SK-N-MC (cell line): Measurements from ENCODE around the gene MRPL27.
"Not testable (repeated sequence)": the region's sequence is repeated elsewhere in the genome, so short reads cannot be mapped to it uniquely, and the experiment has no call there.

Experiments used
- DNase-seq: peaks from one replicate; pipeline ENCODE4 v3.0.0-alpha.2; 2011; ENCODE audit warnings: low read depth, low spot score
- H3K27ac ChIP-seq: fragments of 200-600 bp; sonication (generic); 2 replicates; pipeline ENCODE4 v1.5.1; 2016; ENCODE audit warnings: mixed run types
- H3K36me3 ChIP-seq: fragments of 200-600 bp; sonication (generic); 2 replicates; pipeline ENCODE4 v1.6.1; 2017; ENCODE audit warnings: antibody characterized with exemption, low read length, mixed read lengths; ENCODE audit not compliant: insufficient read depth
- H3K4me3 ChIP-seq: fragments of 200-600 bp; sonication (generic); 2 replicates; pipeline ENCODE4 v1.5.1; 2016
- H3K9ac ChIP-seq: fragments of 200-600 bp; sonication (generic); 2 replicates; pipeline ENCODE4 v1.8.0; 2017; ENCODE audit warnings: mixed run types, mixed read lengths; ENCODE audit not compliant: insufficient read length
- H3K9me3 ChIP-seq: fragments of 200-600 bp; sonication (generic); 2 replicates; pipeline ENCODE4 v1.6.1; 2017; ENCODE audit warnings: low read depth, mild to moderate bottlenecking, antibody characterized with exemption, low read length, moderate library complexity, mixed read lengths
- EZH2 ChIP-seq: fragments of 200-600 bp; sonication (generic); IDR thresholded peaks from one replicate; pipeline ENCODE4 v1.6.1; 2017; ENCODE audit warnings: antibody characterized with exemption
- FOXP2 ChIP-seq: optimal IDR thresholded peaks from 2 replicates; pipeline ENCODE3; 2011; ENCODE audit warnings: mild to moderate bottlenecking, moderate library complexity; ENCODE audit not compliant: insufficient read depth; ENCODE audit errors: extremely low read length, control extremely low read depth
- POLR2AphosphoS5 ChIP-seq: IDR thresholded peaks from 2 replicates; pipeline ENCODE4 v1.6.1; 2012; ENCODE audit warnings: mild to moderate bottlenecking, low read depth, low read length, borderline replicate concordance

MRPL27 gene

DNA sequence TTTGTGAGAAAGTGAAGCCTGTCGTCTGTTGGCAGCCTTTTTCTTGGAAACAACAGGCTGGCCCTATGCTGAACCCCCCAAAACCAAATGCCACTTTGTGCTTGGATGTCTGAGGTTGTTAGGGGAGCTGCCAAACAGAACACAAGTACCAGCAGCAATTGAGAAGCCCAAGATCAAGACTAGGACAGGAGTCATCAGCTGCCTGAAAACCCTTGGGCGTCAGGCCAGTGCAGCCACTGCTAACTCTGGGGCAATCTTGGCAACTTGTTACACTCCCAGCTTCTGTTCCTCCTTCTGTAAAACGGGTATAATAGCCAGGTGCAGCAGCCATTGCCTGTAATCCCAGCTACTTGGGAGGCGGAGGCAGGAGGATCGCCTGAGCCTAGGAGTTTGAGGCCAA, 33.6 kb upstream of the MRPL27 start:
- no peak overlapping the region for H3K4me3 ChIP-seq
- H3K36me3 ChIP-seq = no peaks in the 10 kb centered on the region
- no peak for TF ChIP-seq POLR2AphosphoS5
- TF ChIP-seq FOXP2 = no peak
- no peak for TF ChIP-seq EZH2
- no peak for DNase-seq
- H3K9me3 ChIP-seq = no peaks in the 10 kb centered on the region
- no peak overlapping the region for H3K27ac ChIP-seq
- no peak overlapping the region for H3K9ac ChIP-seq

DNA sequence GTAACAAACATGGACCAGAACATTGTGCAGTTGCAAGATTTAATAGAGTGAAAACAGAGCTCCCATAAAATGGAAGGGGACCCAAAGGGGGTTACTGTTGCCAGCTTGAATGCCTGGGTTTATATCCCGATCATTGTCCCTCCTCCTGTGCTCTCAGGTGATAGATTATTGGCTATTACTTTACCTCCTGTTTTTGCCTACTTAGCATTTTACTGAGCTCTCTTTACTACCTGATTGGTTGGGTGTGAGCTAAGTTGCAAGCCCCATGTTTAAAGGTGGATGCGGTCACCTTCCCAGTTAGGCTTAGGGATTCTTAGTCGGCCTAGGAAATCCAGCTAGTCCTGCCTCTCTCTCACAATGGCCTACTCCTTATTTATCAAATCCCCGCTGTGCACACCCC, 32.4 kb upstream of the MRPL27 start:
- not testable (repeated sequence) for DNase-seq, H3K27ac ChIP-seq, H3K4me3 ChIP-seq, H3K36me3 ChIP-seq, H3K9me3 ChIP-seq, H3K9ac ChIP-seq

DNA sequence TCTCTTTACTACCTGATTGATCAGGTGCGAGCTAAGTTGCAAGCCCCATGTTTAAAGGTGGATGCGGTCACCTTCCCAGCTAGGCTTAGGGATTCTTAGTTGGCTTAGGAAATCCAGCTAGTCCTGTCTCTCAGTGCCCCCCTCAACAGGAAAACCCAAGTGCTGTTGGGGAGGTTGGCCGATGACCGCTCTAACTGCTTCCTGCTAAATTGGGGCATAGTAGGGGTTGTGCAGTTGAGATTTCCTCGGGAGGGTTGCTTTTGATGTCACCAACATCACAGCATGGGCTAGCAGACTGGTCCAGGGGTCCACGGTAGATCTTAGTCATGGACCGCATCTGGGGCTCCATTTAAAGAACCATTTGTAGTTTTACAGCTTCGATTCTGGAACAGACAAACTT, 26.6 kb upstream of the MRPL27 start:
- H3K36me3 ChIP-seq, H3K27ac ChIP-seq, H3K4me3 ChIP-seq, H3K9me3 ChIP-seq, H3K9ac ChIP-seq, DNase-seq: not testable (repeated sequence)

DNA sequence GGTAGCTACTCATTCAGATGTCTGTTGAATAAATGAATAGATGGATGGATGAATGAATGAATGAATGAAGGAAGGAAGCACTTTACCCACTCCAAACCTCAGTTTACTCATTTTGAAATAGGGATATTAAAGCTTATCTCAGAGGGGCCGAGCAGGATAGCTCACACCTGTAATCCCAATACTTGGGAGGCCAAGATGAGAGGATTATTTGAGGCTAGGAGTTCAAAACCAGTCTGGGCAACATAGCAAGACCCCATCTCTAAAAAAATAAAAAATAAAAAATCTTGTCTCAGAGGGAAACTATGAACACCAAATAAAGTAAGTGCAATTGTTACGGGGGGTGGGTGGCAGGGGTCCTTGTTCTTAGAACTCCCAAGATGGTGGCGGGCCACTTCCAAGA, 25.7 kb upstream of the MRPL27 start:
- not testable (repeated sequence) for H3K27ac ChIP-seq, DNase-seq, H3K9me3 ChIP-seq, H3K4me3 ChIP-seq, H3K9ac ChIP-seq
- H3K36me3 ChIP-seq = peaks cover 18% of the 10 kb centered on the region

DNA sequence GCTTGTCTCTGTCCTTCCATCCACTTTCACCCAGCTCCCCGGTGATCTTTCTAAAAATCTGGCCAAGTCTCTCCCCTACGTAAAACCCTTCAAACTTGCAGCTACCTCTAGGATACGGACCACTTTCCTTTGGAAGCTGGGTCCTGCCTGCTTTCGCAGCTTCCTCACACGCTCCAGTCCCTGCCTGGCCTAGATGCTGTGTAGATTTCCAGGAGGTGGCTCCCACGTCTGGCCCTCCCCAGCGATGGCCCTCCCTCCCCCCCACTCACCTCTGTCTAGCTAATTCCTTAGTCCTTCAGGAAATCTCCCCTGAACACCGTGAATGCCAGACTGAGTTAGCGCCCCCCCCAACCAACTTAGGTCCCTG, 24.9 kb upstream of the MRPL27 start:
- DNase-seq = no peak
- Histone ChIP-seq H3K36me3 (peaks cover 26% of the 10 kb centered on the region), H3K9ac (no peak overlapping the region), H3K4me3 (peak overlapping the region; percentile 91), H3K27ac (no peak overlapping the region), H3K9me3 (no peaks in the 10 kb centered on the region)
- no peak for TF ChIP-seq EZH2
- TF ChIP-seq POLR2AphosphoS5 = no peak
- TF ChIP-seq FOXP2 = no peak

DNA sequence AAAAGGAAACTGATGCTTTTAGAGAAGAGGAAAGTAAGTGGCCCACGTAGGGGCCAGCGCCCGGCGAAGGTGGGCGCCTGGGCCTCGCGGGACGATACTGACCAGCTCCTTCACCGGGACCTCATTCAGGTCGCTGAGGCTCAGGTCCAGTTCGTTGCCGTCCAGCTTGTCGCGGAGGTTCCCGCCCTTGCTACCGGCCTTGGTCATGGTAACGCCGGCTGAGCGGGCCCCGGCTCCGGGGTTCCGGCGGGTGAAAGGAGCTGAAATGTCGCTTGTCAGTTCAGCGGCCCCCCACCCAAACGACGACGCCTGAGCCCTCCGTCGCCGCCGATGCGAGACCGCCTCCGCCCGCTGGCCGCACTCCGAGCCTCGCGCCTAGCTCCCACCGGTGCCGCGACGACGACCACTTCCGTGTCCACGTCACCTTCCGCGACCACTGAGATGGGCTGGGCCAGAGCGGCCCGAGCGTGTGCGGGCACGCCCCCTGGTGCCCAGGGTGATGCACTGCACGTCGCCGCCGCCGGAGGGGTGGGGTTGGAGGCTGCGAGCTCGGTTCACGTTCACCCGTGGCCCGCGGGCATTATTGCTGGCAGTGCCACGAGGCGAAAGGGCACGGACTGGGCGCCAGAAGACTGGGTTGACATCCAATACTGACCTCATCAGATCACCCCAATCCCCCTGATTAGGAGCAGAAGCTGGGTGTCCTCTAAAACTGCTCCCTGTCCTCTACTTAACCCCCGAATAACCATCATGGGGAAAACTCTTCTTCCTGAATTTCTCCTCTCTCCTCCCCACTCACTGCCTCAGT, 24.3 kb upstream of the MRPL27 start, which contains the start of gene LRRC59:
TSS of gene LRRC59 (minus strand) at position 413 of the 808 bp plus-strand sequence. CDS start at position 207, 206 bp downstream.
- no peaks in the 10 kb centered on the region for H3K9me3 ChIP-seq
- no peak for DNase-seq
- H3K9ac ChIP-seq = peak within 1 kb of the TSS; percentile 85
- H3K36me3 ChIP-seq = peaks cover 32% of the 10 kb centered on the region
- TF ChIP-seq EZH2 (no peak), POLR2AphosphoS5 (peak; percentile 87), FOXP2 (peak; percentile 72)
- peak within 1 kb of the TSS; percentile 91 for H3K4me3 ChIP-seq
- no peak within 1 kb of the TSS for H3K27ac ChIP-seq

DNA sequence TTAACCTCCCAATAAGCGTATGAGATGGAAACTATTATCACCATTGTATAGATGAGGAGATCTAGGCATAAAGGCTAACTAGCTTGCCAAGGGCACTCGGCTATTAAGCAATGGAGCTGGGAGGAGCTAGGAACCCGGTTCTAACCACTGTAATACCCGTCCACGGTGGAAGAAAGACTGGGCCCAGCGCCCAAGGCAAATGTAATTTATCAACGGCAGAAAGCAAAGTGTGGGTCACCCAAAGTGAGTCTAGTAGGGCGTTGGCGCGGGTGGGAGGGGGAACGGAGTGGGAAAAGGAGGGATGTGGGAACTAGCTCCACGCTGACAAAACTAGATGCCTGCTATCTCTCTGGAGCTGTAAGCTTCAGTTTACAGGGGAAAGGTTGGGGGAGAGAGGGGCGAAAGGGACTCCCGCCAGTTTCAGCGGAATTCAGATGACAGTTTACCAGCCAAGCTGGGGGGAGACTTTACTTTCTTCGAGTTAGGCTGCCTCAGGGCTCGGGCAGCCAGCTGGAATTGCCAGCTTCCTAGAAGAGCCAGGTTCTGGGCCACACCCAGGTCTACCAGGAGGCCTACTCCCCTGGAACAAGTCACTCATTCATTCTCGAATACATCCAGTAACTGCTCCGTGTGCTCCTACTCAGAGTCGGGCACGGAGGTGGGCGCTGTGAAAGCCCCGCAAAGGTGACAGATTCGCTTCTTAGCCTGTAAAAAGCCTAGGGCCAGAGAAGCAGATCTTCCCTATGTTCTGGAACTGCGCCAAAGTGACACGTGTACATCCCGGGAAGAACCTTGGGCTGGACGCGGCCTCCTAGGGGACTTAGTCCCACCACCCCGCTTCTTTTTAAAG, 23.5 kb upstream of the MRPL27 start:
- Histone ChIP-seq H3K27ac (no peak overlapping the region), H3K4me3 (peak overlapping the region; percentile 91), H3K9me3 (no peaks in the 10 kb centered on the region), H3K9ac (peak overlapping the region; percentile 85), H3K36me3 (peaks cover 40% of the 10 kb centered on the region)
- TF ChIP-seq FOXP2 (no peak), POLR2AphosphoS5 (no peak), EZH2 (no peak)
- no peak for DNase-seq

DNA sequence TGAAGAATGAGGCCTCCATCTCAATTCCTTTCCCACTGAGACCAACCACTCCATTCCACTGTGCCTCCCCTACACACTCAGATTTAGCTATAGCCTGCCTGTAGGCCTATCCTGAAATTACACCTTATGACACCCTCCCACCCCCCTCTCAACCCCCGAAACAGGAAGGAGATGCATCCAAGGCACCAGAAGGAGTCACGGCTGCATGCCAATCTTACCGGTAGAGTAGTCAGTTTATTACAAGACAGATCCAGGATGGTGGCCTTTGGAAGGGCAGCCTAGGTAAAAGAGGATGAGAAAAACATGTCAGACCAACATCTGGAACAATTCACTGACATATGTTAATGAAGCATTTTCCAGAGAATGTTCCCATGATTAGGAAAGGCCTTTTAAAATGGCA, 21.7 kb upstream of the MRPL27 start:
- H3K9ac ChIP-seq = no peak overlapping the region
- peaks cover 56% of the 10 kb centered on the region for H3K36me3 ChIP-seq
- no peak for DNase-seq
- H3K4me3 ChIP-seq = no peak overlapping the region
- no peak for TF ChIP-seq POLR2AphosphoS5
- TF ChIP-seq EZH2 = no peak
- TF ChIP-seq FOXP2 = no peak
- H3K27ac ChIP-seq = no peak overlapping the region
- no peaks in the 10 kb centered on the region for H3K9me3 ChIP-seq

DNA sequence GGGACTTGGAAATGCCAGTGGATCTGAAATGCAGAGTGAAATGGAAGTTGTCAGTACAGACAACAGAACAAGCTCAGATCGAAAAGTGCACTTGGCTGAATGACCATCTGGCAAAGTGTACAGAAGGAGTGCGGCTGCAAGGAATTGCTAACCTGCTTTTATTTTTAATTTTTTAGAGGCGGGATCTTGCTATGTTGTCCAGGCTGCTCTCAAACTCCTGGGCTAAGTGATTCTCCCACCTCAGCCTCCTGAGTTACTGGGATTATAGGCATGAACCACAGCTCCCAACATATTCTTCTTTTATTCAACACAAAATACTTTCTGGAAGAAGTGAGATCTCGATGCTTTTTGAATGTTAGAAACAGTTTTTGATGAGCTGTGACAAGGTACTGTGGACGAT, 20.7 kb upstream of the MRPL27 start:
- Histone ChIP-seq H3K36me3 (peaks cover 66% of the 10 kb centered on the region), H3K9ac (no peak overlapping the region), H3K27ac (no peak overlapping the region), H3K9me3 (no peaks in the 10 kb centered on the region), H3K4me3 (no peak overlapping the region)
- no peak for DNase-seq
- TF ChIP-seq FOXP2 (no peak), POLR2AphosphoS5 (no peak), EZH2 (no peak)
